Stimulated activated CD8-positive, alpha-beta memory T cell treated with anti-CD3 and anti-CD28 coated beads, Interleukin-2, amount 100 ng/mL, for 48 hours (primary cell): Measurements from ENCODE around the gene NCAM1.

Source experiments
- DNase-seq, 2 donors: peaks; one replicate each; pipeline ENCODE4 v3.0.0-alpha.2; 2020; ENCODE audit warnings: low read depth in 2 of 2

The NCAM1 gene

DNA sequence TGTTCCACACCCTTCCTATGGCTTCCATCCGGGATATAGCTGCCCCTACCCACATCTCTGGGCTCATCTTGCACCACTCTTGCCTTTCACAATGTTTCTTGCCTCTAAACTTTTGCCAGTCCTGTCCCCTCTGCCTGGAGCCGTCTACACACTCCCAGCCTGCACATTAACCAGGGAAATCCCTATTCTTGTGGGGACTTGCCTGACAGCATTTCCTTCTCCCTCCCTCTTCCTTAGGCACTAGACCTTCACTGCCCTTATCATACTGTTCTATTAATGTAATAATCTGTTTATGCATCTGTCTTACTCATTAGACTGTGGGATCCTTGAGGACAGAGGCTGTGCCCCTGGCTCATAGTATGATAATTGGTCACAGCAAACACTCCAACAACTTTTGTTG is 347.4 kb downstream of the NCAM1 start:
- no peak for DNase-seq

- DNase-seq: no peak
Observed at GRCh38 chr11:113311536-113311935, 350.3 kb downstream of the NCAM1 start.

DNA sequence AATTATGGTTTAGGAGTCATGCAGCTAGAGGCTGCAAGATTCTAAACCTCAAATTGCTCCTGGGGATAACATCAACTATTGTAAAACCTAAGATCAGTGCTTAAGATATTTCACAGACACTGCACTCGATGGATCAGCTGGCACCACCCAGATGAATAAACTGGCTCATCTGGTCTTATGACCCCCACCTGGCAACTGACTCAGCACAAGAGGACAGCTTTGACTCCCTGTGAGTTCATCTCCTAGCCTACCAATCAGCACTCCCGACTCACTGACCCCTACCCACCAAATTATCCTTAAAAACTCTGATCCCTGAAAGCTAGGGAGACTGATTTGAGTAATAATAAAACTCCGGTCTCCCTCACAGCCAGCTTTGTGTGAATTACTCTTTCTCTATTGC is 352.4 kb downstream of the NCAM1 start:
- no peak for DNase-seq

GRCh38 chr11:113314065-113314388 is 352.8 kb downstream of the NCAM1 start:
- DNase-seq: no peak

DNA sequence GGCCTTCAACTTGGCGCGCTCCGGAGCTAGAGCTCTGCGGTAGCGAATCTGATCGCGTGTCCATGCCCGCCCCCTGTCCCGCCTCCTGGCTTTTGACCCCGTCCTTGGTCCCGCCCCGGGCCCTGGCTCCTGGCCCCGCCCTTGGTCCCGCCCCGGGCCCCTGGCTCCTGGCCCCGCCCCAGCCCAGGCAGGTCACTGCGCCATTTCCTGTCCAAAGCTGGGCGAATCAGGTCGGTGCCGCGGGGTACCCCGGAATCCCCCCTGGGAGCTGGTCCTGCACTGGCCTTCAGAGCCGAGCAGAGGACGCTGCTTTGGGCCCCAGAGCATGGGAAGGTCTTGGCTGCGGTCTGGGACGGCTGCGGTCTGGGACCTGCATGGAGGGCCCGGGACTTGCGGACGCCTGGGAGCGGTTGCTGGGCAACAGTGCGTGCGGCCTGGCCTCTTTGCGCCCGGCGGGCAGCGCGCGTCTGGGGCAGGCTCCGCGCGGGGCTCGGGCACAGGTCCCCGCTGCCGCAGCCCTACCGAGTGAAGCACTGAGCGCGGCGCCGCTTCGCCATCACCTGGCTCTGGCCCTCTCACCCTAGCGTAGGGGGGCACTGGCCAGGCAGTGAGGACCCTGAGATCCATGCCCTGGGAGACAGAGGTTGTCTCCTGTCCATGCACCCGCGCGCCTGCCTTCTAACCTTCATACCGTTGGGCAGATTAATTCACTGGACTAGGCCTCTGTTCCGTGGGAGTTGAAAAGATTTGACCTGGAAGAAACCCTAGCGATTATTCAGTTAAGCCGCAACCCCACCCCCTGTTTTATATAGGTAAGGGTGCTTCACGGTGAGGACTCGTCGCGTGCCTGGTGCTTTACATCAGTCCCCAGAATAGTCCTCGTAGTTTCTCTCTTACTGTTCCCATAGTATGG is 353.4 kb downstream of the NCAM1 start, which contains the start of gene TTC12:
TTC12 (plus strand) TSS at position 195 of the 913 bp plus-strand sequence. CDS start 1,675 bp downstream, outside the sequence.
- DNase-seq: peak; percentile 93 to 94

DNA sequence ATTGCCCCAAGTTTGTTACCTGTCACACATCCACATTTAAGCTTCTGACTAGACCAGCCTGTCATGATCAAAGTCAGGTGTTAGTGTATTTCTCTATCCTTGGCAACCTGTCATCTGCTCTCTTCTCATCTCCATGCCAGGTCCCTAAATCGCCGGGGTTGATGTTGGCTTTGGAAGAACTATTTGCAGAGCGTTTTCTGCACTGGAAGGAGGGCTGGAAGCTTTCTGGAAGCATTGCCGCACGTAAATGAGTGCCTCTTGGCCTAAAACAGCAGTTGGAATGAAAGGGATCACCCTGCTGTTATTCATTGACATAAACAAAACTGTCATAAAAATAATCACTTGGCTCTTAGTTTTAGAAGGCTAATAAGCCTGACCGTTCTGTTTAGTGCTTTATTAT is 354.6 kb downstream of the NCAM1 start:
- DNase-seq: no peak

DNA sequence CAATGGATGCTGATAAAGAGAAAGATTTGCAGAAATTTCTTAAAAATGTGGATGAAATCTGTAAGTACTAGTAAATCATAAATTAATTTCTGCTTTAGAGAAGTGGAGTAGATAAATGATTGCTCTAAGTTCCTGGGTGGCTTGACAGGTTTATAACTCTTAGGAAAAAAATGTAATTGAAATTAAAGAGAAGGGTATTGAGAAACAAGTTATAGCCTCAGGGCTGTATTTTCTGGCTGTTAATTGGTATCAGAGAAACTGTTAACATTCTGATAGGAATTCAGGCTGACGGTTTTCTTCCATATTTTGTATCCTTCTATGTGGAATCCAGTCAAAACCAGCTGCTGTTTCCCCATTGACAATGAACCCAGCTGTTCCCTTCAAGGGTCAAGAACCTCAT is 355.0 kb downstream of the NCAM1 start:
- no peak for DNase-seq

DNA sequence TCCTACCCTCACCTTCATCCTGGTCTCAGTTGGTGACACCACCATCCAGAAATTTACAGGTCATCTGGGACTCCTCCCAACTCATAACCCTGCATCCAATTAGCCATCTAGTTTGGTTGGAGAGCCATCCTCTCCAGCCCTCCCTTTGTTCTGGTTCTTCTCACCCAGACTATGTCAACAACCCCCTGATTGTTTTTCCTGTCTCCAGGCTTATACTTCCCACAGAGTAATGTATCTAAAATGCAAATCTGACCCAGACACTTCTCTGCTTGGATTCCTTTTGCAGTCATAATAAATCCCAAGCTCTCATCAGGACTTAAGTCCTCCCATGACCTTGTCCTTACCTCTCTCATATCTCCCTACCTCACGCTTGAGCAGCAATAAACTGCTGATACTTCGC is 356.1 kb downstream of the NCAM1 start:
- no peak for DNase-seq

- DNase-seq: no peak
Observed at GRCh38 chr11:113319085-113319484, 357.9 kb downstream of the NCAM1 start.

- no peak for DNase-seq
Observed at GRCh38 chr11:113322158-113322557, 360.9 kb downstream of the NCAM1 start.

DNA sequence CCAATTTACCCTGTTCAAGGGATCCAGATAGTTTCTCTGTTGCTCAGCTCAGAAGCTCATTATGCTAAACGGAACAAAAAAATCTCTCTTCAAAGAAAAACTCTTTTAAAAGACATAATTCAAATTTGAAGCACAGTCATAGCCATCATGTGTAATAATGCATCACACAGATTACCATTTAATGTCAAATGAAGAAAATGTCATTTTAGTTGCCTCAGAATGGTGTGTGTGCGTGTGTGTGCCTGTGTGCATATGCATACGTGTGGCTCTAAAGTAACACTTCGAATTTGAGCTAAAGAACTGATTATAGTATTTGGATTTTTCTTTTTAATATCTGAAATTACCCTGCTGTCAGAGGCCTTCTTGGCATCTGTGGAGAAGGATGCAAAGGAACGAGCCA is 363.0 kb downstream of the NCAM1 start:
- DNase-seq: no peak
